ENCODE data around the gene DYSF. TPM values are rescaled to one million over a fixed set of nuclear protein-coding genes. Genes with fewer than 3 reads are reported as not detected.

The DYSF gene
- total RNA-seq, 1 donor from 2014 or later = 112 TPM

- peaks cover 13% of the 10 kb centered on the region for H3K36me3 Mint-ChIP-seq (ENCODE audit: low read depth)
- TF ChIP-seq, protein P1, sequence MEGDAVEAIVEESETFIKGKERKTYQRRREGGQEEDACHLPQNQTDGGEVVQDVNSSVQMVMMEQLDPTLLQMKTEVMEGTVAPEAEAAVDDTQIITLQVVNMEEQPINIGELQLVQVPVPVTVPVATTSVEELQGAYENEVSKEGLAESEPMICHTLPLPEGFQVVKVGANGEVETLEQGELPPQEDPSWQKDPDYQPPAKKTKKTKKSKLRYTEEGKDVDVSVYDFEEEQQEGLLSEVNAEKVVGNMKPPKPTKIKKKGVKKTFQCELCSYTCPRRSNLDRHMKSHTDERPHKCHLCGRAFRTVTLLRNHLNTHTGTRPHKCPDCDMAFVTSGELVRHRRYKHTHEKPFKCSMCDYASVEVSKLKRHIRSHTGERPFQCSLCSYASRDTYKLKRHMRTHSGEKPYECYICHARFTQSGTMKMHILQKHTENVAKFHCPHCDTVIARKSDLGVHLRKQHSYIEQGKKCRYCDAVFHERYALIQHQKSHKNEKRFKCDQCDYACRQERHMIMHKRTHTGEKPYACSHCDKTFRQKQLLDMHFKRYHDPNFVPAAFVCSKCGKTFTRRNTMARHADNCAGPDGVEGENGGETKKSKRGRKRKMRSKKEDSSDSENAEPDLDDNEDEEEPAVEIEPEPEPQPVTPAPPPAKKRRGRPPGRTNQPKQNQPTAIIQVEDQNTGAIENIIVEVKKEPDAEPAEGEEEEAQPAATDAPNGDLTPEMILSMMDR (IDR thresholded peaks at IDR 0.05) = no peak
- H3K9me3 Mint-ChIP-seq (ENCODE audit: low read depth) = no peaks in the 10 kb centered on the region
- H3K4me1 Mint-ChIP-seq (ENCODE audit: low read depth) = peaks cover 14% of the 10 kb centered on the region
- H3K27me3 Mint-ChIP-seq (ENCODE audit: low read depth) = no peaks in the 10 kb centered on the region
- no peak overlapping the region for H3K4me3 Mint-ChIP-seq (ENCODE audit: unreplicated experiment)
- DNase-seq (ENCODE audit: low spot score) = peak; percentile 44
- no peak overlapping the region for H3K27ac Mint-ChIP-seq (ENCODE audit: unreplicated experiment)
Observed at GRCh38 chr2:71610671-71611070, 157.3 kb downstream of the DYSF start.

DNA sequence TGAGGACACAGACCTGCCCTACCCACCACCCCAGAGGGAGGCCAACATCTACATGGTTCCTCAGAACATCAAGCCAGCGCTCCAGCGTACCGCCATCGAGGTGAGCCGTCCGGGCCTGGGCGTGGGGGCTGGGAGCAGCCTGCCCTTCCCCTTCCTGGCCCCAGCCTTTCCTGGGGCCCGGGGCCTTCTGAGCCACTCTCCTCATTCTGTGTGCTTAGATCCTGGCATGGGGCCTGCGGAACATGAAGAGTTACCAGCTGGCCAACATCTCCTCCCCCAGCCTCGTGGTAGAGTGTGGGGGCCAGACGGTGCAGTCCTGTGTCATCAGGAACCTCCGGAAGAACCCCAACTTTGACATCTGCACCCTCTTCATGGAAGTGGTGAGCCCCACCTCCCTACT lies 157.9 kb downstream of the DYSF start:
- peak; percentile 68 for DNase-seq (ENCODE audit: low spot score)
- Mint-ChIP-seq H3K36me3 (ENCODE audit: low read depth) (peaks cover 10% of the 10 kb centered on the region), H3K27ac (ENCODE audit: unreplicated experiment) (no peak overlapping the region)

DNA sequence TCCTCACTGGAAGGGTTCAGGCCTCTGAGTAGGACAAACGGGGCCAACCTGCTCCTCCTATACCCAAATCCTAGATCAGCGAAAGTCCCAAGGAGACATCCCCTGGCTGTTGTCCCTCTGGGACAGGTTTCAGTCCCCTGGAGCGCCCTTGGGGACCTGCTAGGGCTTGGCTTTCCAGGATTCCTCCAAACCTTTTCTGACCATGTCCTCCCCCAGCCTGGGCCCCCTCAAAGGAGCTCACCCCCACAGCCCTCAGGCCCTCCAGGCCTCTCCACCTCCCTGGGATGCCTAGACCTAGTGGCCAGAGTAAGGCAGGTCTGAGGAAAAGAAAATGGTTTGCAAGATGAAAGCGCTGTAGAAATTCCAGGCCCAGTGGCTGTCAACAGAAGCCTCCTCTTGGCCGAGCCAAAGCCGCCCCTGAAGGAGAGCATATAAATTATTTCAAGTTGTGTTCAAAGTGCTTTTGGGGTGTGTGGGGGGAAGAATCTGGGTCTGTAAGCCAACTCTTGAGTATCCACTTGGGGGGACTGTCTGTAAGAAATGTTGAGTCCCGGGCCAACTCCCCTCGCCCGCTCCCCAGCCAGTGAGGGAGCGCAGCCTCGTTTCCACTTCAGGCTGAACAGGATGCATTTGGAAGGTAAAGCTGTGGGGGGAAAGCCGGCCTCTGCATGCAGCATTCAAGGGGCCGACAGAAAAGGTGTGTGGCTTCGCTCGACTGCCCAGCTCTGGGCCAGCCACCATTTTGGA lies 158.6 kb downstream of the DYSF start:
- peak; percentile 44 for DNase-seq (ENCODE audit: low spot score)
- Mint-ChIP-seq H3K27ac (ENCODE audit: unreplicated experiment) (no peak overlapping the region), H3K4me1 (ENCODE audit: low read depth) (peaks cover 18% of the 10 kb centered on the region), H3K4me3 (ENCODE audit: unreplicated experiment) (no peak overlapping the region), H3K9me3 (ENCODE audit: low read depth) (no peaks in the 10 kb centered on the region), H3K36me3 (ENCODE audit: low read depth) (peaks cover 10% of the 10 kb centered on the region), H3K27me3 (ENCODE audit: low read depth) (no peaks in the 10 kb centered on the region)
- TF ChIP-seq, protein P1 (IDR thresholded peaks at IDR 0.05) = no peak

More for the DNA sequence above, 157.9 kb downstream of the DYSF start:
- TF ChIP-seq, protein P1 (IDR thresholded peaks at IDR 0.05) = no peak
- H3K27me3 Mint-ChIP-seq (ENCODE audit: low read depth) = no peaks in the 10 kb centered on the region
- no peaks in the 10 kb centered on the region for H3K9me3 Mint-ChIP-seq (ENCODE audit: low read depth)
- peaks cover 18% of the 10 kb centered on the region for H3K4me1 Mint-ChIP-seq (ENCODE audit: low read depth)
- no peak overlapping the region for H3K4me3 Mint-ChIP-seq (ENCODE audit: unreplicated experiment)

DNA sequence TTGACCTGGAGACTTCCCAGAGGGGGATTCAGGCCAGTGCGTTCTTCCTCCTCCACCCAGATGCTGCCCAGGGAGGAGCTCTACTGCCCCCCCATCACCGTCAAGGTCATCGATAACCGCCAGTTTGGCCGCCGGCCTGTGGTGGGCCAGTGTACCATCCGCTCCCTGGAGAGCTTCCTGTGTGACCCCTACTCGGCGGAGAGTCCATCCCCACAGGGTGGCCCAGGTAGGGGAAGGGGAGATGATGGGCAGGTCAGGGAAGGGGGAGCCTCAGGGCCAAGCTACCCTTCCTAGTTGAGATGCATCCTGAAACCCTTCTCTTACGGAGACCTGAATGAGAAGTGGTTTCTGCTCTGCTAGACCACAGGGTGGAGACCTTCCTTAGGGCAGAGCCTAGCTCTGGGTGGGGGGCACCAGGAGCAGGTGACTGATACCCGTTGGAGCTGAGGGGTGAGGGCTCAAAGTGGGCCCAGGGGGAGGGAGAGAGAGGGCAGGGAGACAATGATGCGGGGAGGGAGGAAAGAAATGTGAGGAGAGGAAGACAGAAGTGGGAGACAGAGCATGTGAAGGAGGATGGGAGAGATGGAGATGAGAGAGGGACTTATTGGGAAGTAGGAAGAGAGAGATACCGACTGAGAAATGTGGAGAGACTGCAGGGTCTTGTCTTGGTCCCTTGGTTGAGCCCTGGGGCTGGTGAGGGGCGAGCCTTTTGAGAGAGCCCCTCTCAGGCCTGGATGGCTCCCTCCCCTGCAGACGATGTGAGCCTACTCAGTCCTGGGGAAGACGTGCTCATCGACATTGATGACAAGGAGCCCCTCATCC lies 159.4 kb downstream of the DYSF start:
- H3K4me3 Mint-ChIP-seq (ENCODE audit: unreplicated experiment) = no peak overlapping the region
- DNase-seq (ENCODE audit: low spot score) = peak; percentile 86
- TF ChIP-seq, protein P1 (IDR thresholded peaks at IDR 0.05) = no peak
- no peak overlapping the region for H3K27ac Mint-ChIP-seq (ENCODE audit: unreplicated experiment)
- H3K27me3 Mint-ChIP-seq (ENCODE audit: low read depth) = no peaks in the 10 kb centered on the region
- peaks cover 6% of the 10 kb centered on the region for H3K36me3 Mint-ChIP-seq (ENCODE audit: low read depth)
- peaks cover 18% of the 10 kb centered on the region for H3K4me1 Mint-ChIP-seq (ENCODE audit: low read depth)
- no peaks in the 10 kb centered on the region for H3K9me3 Mint-ChIP-seq (ENCODE audit: low read depth)

DNA sequence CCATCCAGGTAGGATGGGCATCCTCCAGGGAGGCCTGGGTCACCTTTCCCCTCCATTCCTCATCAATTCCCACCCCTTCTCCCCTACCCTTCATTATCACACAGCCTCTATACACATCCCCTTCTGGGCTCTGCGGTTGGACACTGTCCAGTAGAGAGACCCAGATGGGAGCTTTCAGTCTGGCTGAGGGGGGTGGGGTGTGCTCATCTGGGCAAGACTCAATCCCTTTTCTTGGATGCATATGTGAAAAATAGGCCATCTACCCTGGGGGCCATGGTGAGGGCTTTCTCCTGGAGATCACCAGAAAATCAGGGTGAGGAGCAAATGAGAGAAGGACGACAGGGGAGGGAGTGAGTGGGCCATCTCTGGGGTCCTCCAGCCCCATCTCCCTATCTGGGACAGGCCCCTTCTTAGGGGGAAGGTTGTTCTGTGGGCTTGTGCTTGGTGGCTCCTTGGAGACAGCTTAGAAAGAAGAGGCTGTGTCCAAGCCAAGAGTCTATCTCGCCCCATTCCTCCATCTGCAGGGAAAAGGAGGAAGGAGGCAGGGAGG lies 160.1 kb downstream of the DYSF start:
- peaks cover 6% of the 10 kb centered on the region for H3K36me3 Mint-ChIP-seq (ENCODE audit: low read depth)
- H3K27me3 Mint-ChIP-seq (ENCODE audit: low read depth) = no peaks in the 10 kb centered on the region
- TF ChIP-seq, protein P1 (IDR thresholded peaks at IDR 0.05) = no peak
- H3K9me3 Mint-ChIP-seq (ENCODE audit: low read depth) = no peaks in the 10 kb centered on the region
- H3K27ac Mint-ChIP-seq (ENCODE audit: unreplicated experiment) = peak overlapping the region; percentile 45
- H3K4me1 Mint-ChIP-seq (ENCODE audit: low read depth) = peaks cover 18% of the 10 kb centered on the region
- DNase-seq (ENCODE audit: low spot score) = peak; percentile 48
- no peak overlapping the region for H3K4me3 Mint-ChIP-seq (ENCODE audit: unreplicated experiment)
